ENCODE results near the gene CCL28.

GRCh38 chr5:43418561-43418960 lies 6.4 kb upstream of the CCL28 start:
- TF ChIP-seq ELF1 (CRISPR knock-in tag; IDR thresholded peaks at IDR 0.05) (no peak), SP2 (CRISPR knock-in tag; IDR thresholded peaks at IDR 0.05) (no peak), SRF (IDR thresholded peaks at IDR 0.05; ENCODE audit: low read depth, low read length) (no peak), CTCF (CRISPR knock-in tag; IDR thresholded peaks at IDR 0.05) (no peak), GABPA (IDR thresholded peaks at IDR 0.05; ENCODE audit: low read depth, low read length) (no peak), GABPA (CRISPR knock-in tag; IDR thresholded peaks at IDR 0.05; ENCODE audit: low read depth) (no peak), BRCA1 (CRISPR knock-in tag; IDR thresholded peaks at IDR 0.05) (no peak)

Data from HepG2 (cell line).